ENCODE measurements around the gene KRT5. TPM values are rescaled to one million over a fixed set of nuclear protein-coding genes. Genes with fewer than 3 reads are reported as not detected.
"Not testable (repeated sequence)": the region's sequence is repeated elsewhere in the genome, so short reads cannot be mapped to it uniquely, and the experiment has no call there.

The KRT5 gene
- total RNA-seq, 1 donor from 2014 or later = not detected

DNA sequence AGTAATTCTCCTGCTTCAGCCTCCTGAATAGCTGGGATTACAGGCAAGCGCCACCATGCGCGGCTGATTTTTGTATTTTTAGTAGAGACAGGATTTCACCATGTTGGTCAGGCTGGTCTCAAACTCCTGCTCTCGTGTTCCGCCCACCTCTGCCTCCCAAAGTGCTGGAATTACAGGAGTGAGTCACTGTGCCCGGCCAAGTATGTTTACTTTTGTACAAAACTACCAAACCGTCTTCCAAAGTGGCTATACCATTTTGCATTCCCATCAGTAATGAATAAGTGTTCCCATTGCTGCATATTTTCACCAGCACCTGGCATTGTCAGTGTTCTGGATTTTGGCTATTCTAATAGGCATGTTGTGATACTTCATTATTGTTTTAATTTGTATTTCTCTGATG lies 18.7 kb downstream of the KRT5 start:
- Mint-ChIP-seq H3K27ac (ENCODE audit: unreplicated experiment) (no peak overlapping the region), H3K36me3 (ENCODE audit: low read depth) (peaks cover 2% of the 10 kb centered on the region), H3K4me3 (ENCODE audit: unreplicated experiment) (no peak overlapping the region), H3K4me1 (ENCODE audit: low read depth) (peaks cover 26% of the 10 kb centered on the region), H3K9me3 (ENCODE audit: low read depth) (peaks cover 20% of the 10 kb centered on the region), H3K27me3 (ENCODE audit: low read depth) (peaks cover 31% of the 10 kb centered on the region)
- TF ChIP-seq, protein P1, sequence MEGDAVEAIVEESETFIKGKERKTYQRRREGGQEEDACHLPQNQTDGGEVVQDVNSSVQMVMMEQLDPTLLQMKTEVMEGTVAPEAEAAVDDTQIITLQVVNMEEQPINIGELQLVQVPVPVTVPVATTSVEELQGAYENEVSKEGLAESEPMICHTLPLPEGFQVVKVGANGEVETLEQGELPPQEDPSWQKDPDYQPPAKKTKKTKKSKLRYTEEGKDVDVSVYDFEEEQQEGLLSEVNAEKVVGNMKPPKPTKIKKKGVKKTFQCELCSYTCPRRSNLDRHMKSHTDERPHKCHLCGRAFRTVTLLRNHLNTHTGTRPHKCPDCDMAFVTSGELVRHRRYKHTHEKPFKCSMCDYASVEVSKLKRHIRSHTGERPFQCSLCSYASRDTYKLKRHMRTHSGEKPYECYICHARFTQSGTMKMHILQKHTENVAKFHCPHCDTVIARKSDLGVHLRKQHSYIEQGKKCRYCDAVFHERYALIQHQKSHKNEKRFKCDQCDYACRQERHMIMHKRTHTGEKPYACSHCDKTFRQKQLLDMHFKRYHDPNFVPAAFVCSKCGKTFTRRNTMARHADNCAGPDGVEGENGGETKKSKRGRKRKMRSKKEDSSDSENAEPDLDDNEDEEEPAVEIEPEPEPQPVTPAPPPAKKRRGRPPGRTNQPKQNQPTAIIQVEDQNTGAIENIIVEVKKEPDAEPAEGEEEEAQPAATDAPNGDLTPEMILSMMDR (IDR thresholded peaks at IDR 0.05) = no peak
- DNase-seq (ENCODE audit: low spot score) = no peak

DNA sequence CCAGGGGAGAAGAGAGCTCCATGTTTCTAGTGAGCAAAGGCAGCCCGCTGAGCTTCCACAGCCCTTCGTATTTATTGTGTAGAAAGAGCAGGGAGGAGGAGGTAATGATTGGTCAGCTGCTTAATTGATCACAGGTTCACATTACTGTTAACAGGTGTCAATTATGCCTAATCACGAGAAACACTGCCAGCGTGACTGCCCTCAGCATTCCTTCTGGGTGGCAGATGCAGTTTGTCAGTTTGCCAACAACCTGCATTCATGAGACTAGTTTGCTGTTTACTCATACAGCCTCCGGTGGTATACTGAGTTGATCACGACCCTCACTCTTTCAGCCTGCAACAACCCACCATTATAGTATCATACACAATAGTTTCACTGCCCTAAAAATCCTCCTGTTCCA lies 19.6 kb downstream of the KRT5 start:
- Mint-ChIP-seq H3K9me3 (ENCODE audit: low read depth) (peaks cover 20% of the 10 kb centered on the region), H3K27me3 (ENCODE audit: low read depth) (peaks cover 23% of the 10 kb centered on the region), H3K4me1 (ENCODE audit: low read depth) (peaks cover 35% of the 10 kb centered on the region), H3K27ac (ENCODE audit: unreplicated experiment) (peak overlapping the region; percentile 70)
- not testable (repeated sequence) for DNase-seq (ENCODE audit: low spot score); H3K36me3 Mint-ChIP-seq (ENCODE audit: low read depth); H3K4me3 Mint-ChIP-seq (ENCODE audit: unreplicated experiment)

DNA sequence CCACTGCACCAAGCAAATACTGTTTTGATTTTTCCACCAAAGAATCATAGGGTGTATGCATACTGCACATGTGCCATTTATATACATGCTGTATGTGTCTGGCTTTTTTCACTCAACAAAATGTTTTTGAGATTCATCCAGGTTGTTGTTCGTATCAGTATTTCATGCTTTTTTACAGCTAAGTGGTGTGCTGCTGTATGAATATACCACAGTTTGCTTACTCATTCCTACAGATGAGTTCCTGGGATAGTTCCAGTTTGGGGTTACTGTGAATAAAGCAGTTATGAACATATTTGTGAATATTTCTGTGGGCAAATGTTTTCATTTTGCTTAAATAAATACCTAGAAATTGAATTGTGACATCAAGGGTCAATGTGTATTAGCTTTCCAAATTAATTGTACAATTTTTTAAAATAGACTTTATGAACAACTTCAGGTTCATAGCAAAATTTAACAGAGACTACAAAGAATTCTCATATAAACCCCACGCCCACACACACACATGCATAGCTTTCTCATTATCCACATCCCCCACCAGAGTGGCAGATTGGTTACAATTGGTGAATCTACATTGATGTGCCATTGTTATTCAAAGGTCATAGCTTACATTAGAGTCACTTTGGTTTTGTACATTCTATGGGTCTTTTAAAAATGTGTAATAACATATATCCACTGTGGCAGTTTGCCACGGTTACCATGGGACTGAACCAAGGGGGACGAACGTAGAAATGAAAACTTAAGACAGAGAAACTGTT lies 20.2 kb downstream of the KRT5 start:
- peaks cover 2% of the 10 kb centered on the region for H3K36me3 Mint-ChIP-seq (ENCODE audit: low read depth)
- H3K4me3 Mint-ChIP-seq (ENCODE audit: unreplicated experiment) = no peak overlapping the region
- peaks cover 18% of the 10 kb centered on the region for H3K27me3 Mint-ChIP-seq (ENCODE audit: low read depth)
- peaks cover 20% of the 10 kb centered on the region for H3K9me3 Mint-ChIP-seq (ENCODE audit: low read depth)
- peak overlapping the region; percentile 70 for H3K27ac Mint-ChIP-seq (ENCODE audit: unreplicated experiment)
- TF ChIP-seq, protein P1 (IDR thresholded peaks at IDR 0.05) = no peak
- DNase-seq (ENCODE audit: low spot score) = no peak
- H3K4me1 Mint-ChIP-seq (ENCODE audit: low read depth) = peaks cover 41% of the 10 kb centered on the region

DNA sequence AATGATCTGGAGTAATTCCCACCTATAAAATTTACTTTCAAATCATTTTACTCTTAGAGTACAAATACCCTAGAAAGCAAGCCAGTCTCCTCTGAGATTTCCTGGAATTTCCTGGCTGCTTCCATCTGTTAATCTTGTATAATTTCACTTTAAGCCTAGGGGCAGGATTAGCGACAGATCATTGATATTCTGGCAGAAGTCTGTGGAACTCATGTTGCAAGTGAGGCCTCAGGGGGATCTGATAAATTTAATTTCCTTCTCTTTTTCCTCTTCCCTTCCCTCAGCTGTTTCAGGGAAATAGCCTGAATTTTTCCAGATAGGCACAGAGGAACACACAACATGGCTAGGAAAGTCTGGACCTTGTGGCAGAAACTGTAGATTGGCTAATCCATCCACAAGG lies 21.2 kb downstream of the KRT5 start:
- H3K27me3 Mint-ChIP-seq (ENCODE audit: low read depth) = peaks cover 20% of the 10 kb centered on the region
- H3K9me3 Mint-ChIP-seq (ENCODE audit: low read depth) = peaks cover 20% of the 10 kb centered on the region
- TF ChIP-seq, protein P1 (IDR thresholded peaks at IDR 0.05) = no peak

DNA sequence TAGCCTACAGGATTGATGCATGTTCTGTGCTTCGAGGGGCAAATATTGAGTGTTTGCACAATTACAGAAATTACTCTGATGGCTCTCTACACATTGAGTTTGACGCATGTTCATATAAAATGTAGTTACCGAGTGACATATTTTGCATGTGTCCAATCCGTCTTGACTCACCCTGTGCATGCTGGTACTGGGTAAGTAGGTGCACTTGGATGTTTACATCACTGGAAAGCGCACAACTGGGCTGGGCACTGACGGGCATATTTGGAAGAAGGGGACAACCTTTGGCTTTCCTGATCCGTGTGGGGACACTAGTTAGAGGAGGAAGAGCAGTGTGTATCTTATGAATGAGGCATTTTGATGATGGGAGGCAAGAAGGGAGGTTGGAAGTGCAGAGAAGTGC lies 22.2 kb downstream of the KRT5 start:
- TF ChIP-seq, protein P1 (IDR thresholded peaks at IDR 0.05) = no peak
- Mint-ChIP-seq H3K4me1 (ENCODE audit: low read depth) (peaks cover 53% of the 10 kb centered on the region), H3K27me3 (ENCODE audit: low read depth) (peaks cover 24% of the 10 kb centered on the region), H3K4me3 (ENCODE audit: unreplicated experiment) (no peak overlapping the region), H3K36me3 (ENCODE audit: low read depth) (no peaks in the 10 kb centered on the region), H3K27ac (ENCODE audit: unreplicated experiment) (no peak overlapping the region), H3K9me3 (ENCODE audit: low read depth) (peaks cover 17% of the 10 kb centered on the region)
- DNase-seq (ENCODE audit: low spot score) = no peak

More for the DNA sequence above, 21.2 kb downstream of the KRT5 start:
- Mint-ChIP-seq H3K4me1 (ENCODE audit: low read depth) (peaks cover 51% of the 10 kb centered on the region), H3K36me3 (ENCODE audit: low read depth) (peaks cover 2% of the 10 kb centered on the region), H3K4me3 (ENCODE audit: unreplicated experiment) (no peak overlapping the region), H3K27ac (ENCODE audit: unreplicated experiment) (no peak overlapping the region)
- no peak for DNase-seq (ENCODE audit: low spot score)

DNA sequence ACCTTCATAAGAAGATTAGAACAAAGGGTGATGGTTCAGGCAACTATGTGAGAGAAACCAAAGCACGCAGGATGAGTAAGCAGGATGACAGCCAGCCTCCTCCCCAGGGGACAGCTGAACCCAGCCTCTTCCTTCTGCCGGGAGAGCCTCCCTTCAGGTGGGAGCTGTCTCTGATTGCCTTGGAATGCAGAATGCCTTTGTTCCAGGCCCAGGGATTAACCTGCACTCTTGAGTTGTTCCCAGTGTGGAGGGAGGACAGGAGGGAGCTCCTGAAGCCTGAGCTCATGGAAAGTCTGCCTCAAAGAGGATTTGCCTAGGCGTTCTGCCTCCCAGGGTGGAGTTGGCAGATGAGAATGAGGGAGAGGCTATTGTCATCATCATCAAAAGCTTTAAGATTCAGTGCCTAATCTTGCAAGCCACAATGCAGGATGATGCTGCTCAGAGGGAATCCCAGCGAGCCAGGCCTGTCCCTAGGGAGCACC lies 23.6 kb downstream of the KRT5 start:
- Mint-ChIP-seq H3K9me3 (ENCODE audit: low read depth) (peaks cover 10% of the 10 kb centered on the region), H3K36me3 (ENCODE audit: low read depth) (no peaks in the 10 kb centered on the region), H3K27me3 (ENCODE audit: low read depth) (peaks cover 30% of the 10 kb centered on the region), H3K27ac (ENCODE audit: unreplicated experiment) (peak overlapping the region; percentile 25), H3K4me1 (ENCODE audit: low read depth) (peaks cover 52% of the 10 kb centered on the region), H3K4me3 (ENCODE audit: unreplicated experiment) (no peak overlapping the region)
- no peak for DNase-seq (ENCODE audit: low spot score)
- TF ChIP-seq, protein P1 (IDR thresholded peaks at IDR 0.05) = no peak

Data from chondrocyte (in vitro differentiated cells).